Keratinocyte (primary cell): Measurements from ENCODE around the gene SETD7. TPM values are rescaled to one million over a fixed set of nuclear protein-coding genes. Genes with fewer than 3 reads are reported as not detected.

Source experiments
- DNase-seq: peaks from one replicate; pipeline ENCODE4 v3.0.0-alpha.2; 2011; ENCODE audit warnings: low read depth, missing footprints, low spot score
- FAIRE-seq: peaks from 2 replicates; lab custom pipeline; 2011; peaks lifted over from hg19 to GRCh38; lab: Jason Lieb, UNC
- H2AFZ ChIP-seq: 2 replicates; pipeline ENCODE4 v1.6.0; 2012; ENCODE audit warnings: low read length, control low read depth, inconsistent platforms; ENCODE audit not compliant: control insufficient read depth
- H3K27ac ChIP-seq: 2 replicates; pipeline ENCODE4 v1.5.1; 2011; ENCODE audit warnings: low read length; ENCODE audit not compliant: control insufficient read depth, insufficient read depth
- H3K27me3 ChIP-seq: 3 replicates; pipeline ENCODE4 v1.6.0; 2011; ENCODE audit warnings: low read length; ENCODE audit not compliant: control insufficient read depth, insufficient read depth; ENCODE audit errors: extremely low read depth
- H3K36me3 ChIP-seq, 2 experiments: 2 replicates in 1 of 2; 3 replicates in 1 of 2; pipeline ENCODE4 v1.5.1; 2011; ENCODE audit warnings: low read length in 2 of 2, mild to moderate bottlenecking in 1 of 2; ENCODE audit not compliant: control insufficient read depth in 2 of 2, insufficient read depth in 2 of 2; ENCODE audit errors: extremely low read depth in 1 of 2
- H3K4me1 ChIP-seq: 3 replicates; pipeline ENCODE4 v1.5.1; 2011; ENCODE audit warnings: low read length; ENCODE audit not compliant: control insufficient read depth, insufficient read depth; ENCODE audit errors: extremely low read depth
- H3K4me2 ChIP-seq: 3 replicates; pipeline ENCODE4 v1.6.0; 2011; ENCODE audit warnings: low read depth, low read length; ENCODE audit not compliant: control insufficient read depth, insufficient read depth; ENCODE audit errors: extremely low read depth
- H3K4me3 ChIP-seq, 3 experiments: fragments of 200-600 bp in 1 of 3; sonication (generic) in 1 of 3; 2 replicates in 2 of 3; 3 replicates in 1 of 3; pipeline ENCODE4 v1.5.1; 2011 to 2016; ENCODE audit warnings: low read length in 3 of 3, mild to moderate bottlenecking in 3 of 3, control low read depth in 2 of 3, inconsistent platforms in 1 of 3, low read depth in 1 of 3, mixed read lengths in 1 of 3, mixed run types in 1 of 3, moderate library complexity in 1 of 3; ENCODE audit not compliant: control insufficient read depth in 2 of 3, insufficient read depth in 2 of 3; ENCODE audit errors: extremely low read depth in 1 of 3
- H3K79me2 ChIP-seq: 2 replicates; pipeline ENCODE4 v1.6.0; 2012; ENCODE audit warnings: low read length; ENCODE audit not compliant: control insufficient read depth, insufficient read depth
- H3K9ac ChIP-seq: 3 replicates; pipeline ENCODE4 v1.6.0; 2011; ENCODE audit warnings: low read length; ENCODE audit not compliant: control insufficient read depth, insufficient read depth; ENCODE audit errors: extremely low read depth
- H3K9me1 ChIP-seq: 3 replicates; pipeline ENCODE4 v1.6.0; 2011; ENCODE audit warnings: low read length; ENCODE audit not compliant: control insufficient read depth, insufficient read depth; ENCODE audit errors: extremely low read depth
- H3K9me3 ChIP-seq: 2 replicates; pipeline ENCODE4 v1.5.1; 2012; ENCODE audit warnings: low read depth, low read length; ENCODE audit not compliant: control insufficient read depth
- H4K20me1 ChIP-seq: 3 replicates; pipeline ENCODE4 v1.6.0; 2011; ENCODE audit warnings: low read length; ENCODE audit not compliant: control insufficient read depth, insufficient read depth; ENCODE audit errors: extremely low read depth
- EZH2 ChIP-seq: IDR thresholded peaks from one replicate; pipeline ENCODE4 v1.6.1; 2012; ENCODE audit warnings: inconsistent platforms, mild to moderate bottlenecking, low read length, moderate library complexity
- dilution Hi-C: fragments of 300-500 bp; cut with MboI; formaldehyde crosslinking; loops from one replicate; pipeline ENCODE4 v1.7.0; 2020; ENCODE audit warnings: low sequenced_read_pairs; ENCODE audit not compliant: extremely low pct_ligation_motif_present
- polyA plus RNA-seq, 5 experiments: library from polyadenylated mRNA; depleted of rRNA in 3 of 5; stranded (reverse) in 3 of 5; stranded (forward) in 1 of 5; unstranded in 1 of 5; fragments of >200 nt; gene quantifications; 1 replicate in 1 of 5; 2 replicates in 3 of 5; 3 replicates in 1 of 5; pipeline versions ENCODE4 v1.2.1 to v1.2.3, GENCODE V29; 2011 to 2012; ENCODE audit warnings: missing spikeins in 2 of 5, low read depth in 1 of 5, low replicate concordance in 1 of 5
- TF ChIP-seq, protein P1 (sequence below), 3 experiments: IDR thresholded peaks in 1 of 3; conservative IDR thresholded peaks in 1 of 3; optimal IDR thresholded peaks in 1 of 3; 2 replicates in 2 of 3; 3 replicates in 1 of 3; pipeline versions ENCODE3 to v1.5.1; 2011; ENCODE audit warnings: low read length in 3 of 3, mild to moderate bottlenecking in 3 of 3, moderate library complexity in 2 of 3, control low read depth in 1 of 3, inconsistent platforms in 1 of 3; ENCODE audit not compliant: insufficient read depth in 2 of 3; ENCODE audit errors: extremely low read depth in 1 of 3

Gene SETD7
- polyA plus RNA-seq, 1 donor (not counting 4 experiments of a cell fraction or from before 2014, with no cell fraction given) = 18.8 TPM

DNA sequence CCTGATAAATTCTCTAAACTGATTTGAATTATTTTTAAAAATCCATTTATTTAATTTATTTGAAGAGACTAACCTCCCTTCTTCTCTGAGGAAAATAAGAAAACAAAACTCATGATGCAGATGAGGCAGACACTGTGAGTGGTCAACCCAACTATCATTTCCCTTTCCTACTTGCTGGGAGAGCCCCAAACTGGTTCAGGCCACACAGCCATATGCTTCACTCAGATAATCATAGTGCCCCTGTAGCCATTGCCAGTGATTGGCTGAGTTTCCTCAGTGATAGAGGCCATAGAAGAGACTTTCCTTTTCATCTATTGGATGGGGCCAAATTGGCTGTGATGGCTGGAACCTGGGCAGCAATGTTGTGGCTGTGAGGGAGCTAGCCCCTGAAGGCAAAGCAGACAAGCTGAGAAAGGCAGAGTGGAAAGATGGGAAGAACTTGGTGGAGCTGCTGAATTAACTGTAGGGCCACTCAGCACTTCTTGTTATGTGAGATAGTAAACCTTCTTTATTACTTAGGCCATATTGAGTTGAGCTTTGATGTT is 52.3 kb downstream of the SETD7 start:
- H3K27me3 ChIP-seq = no peaks in the 10 kb centered on the region
- DNase-seq (no peak), FAIRE-seq (no peak)
- H2AFZ ChIP-seq = no peak overlapping the region
- H3K4me3 ChIP-seq = no peak overlapping the region
- TF ChIP-seq, protein P1, sequence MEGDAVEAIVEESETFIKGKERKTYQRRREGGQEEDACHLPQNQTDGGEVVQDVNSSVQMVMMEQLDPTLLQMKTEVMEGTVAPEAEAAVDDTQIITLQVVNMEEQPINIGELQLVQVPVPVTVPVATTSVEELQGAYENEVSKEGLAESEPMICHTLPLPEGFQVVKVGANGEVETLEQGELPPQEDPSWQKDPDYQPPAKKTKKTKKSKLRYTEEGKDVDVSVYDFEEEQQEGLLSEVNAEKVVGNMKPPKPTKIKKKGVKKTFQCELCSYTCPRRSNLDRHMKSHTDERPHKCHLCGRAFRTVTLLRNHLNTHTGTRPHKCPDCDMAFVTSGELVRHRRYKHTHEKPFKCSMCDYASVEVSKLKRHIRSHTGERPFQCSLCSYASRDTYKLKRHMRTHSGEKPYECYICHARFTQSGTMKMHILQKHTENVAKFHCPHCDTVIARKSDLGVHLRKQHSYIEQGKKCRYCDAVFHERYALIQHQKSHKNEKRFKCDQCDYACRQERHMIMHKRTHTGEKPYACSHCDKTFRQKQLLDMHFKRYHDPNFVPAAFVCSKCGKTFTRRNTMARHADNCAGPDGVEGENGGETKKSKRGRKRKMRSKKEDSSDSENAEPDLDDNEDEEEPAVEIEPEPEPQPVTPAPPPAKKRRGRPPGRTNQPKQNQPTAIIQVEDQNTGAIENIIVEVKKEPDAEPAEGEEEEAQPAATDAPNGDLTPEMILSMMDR (optimal IDR thresholded peaks at IDR 0.05 in 1 of 3, IDR thresholded peaks at IDR 0.05 in 1 of 3, conservative IDR thresholded peaks at IDR 0.05 in 1 of 3; ENCODE audit: extremely low read depth in 1 of 3, insufficient read depth in 2 of 3, low read length in 3 of 3) = no peak
- TF ChIP-seq EZH2 = no peak
- no peak overlapping the region for H3K4me2 ChIP-seq
- H4K20me1 ChIP-seq = no peaks in the 10 kb centered on the region
- H3K79me2 ChIP-seq = no peaks in the 10 kb centered on the region
- no peaks in the 10 kb centered on the region for H3K9me1 ChIP-seq
- dilution Hi-C loops = no loop called here
- H3K27ac ChIP-seq = no peak overlapping the region
- no peaks in the 10 kb centered on the region for H3K9me3 ChIP-seq
- no peak overlapping the region for H3K9ac ChIP-seq
- no peaks in the 10 kb centered on the region for H3K4me1 ChIP-seq
- H3K36me3 ChIP-seq = peaks cover 0 to 5% of the 10 kb centered on the region in 2 experiments

DNA sequence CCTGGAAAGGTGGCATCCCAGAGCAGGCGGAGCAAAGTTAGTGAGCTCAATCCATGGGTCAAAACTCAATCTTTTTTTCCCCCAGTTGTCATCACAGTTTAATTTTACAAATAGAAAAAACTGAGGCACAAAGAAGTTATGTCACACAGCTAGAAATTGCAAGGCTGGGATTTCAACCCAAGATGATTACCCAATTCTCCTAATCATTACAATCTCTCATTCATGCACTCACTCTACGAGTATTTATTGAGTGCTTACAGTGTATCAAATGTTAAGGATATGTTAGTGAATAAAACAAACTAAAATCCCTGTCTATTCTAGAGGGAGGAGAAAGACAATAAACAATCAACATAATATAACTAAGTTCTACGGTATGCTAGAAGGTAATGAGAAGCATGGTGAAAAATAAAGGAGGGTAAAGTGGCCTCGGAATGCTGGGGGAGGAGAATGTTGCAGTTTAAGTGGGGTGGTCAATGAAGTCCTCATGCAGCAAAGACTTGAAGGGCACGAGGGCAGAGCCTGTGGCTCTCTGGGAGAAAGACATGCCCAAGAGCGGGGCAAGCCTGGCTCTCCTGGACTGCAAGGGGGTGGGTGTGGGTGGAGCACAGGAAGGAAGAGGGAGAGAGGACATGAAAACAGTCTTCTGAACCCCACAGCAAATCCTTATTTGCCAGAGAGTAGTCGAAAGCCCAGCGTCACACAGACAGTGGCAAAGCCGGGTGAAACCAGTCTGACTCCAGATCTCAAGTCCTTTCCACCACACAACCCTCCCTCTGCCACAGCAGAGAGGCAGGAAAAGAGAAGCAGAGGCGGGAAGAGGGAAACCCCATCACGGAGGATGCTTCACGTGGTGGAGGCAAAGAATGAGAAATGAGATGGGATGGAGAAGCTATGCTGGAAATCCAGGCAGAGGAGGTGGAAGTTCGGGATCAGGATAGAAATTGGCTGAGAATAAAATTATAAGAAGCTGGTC is 53.8 kb downstream of the SETD7 start:
- no peak overlapping the region for H2AFZ ChIP-seq

More for the DNA sequence above, 53.8 kb downstream of the SETD7 start:
- H3K9me3 ChIP-seq = no peaks in the 10 kb centered on the region
- H3K4me3 ChIP-seq = no peak overlapping the region
- H3K36me3 ChIP-seq = peaks cover 0 to 5% of the 10 kb centered on the region in 2 experiments
- DNase-seq = no peak
- TF ChIP-seq EZH2 = no peak
- TF ChIP-seq, protein P1 (optimal IDR thresholded peaks at IDR 0.05 in 1 of 3, IDR thresholded peaks at IDR 0.05 in 1 of 3, conservative IDR thresholded peaks at IDR 0.05 in 1 of 3; ENCODE audit: extremely low read depth in 1 of 3, insufficient read depth in 2 of 3, low read length in 3 of 3) = no peak
- H3K4me2 ChIP-seq = no peak overlapping the region
- dilution Hi-C loops = no loop called here
- no peaks in the 10 kb centered on the region for H3K9me1 ChIP-seq
- no peaks in the 10 kb centered on the region for H3K4me1 ChIP-seq
- no peak for FAIRE-seq
- H3K9ac ChIP-seq = no peak overlapping the region
- no peak overlapping the region for H3K27ac ChIP-seq
- no peaks in the 10 kb centered on the region for H3K79me2 ChIP-seq
- no peaks in the 10 kb centered on the region for H3K27me3 ChIP-seq
- H4K20me1 ChIP-seq = no peaks in the 10 kb centered on the region
